HG02970 (cell line): ENCODE data around the gene SESTD1.
"Not testable (repeated sequence)": the region's sequence is repeated elsewhere in the genome, so short reads cannot be mapped to it uniquely, and the experiment has no call there.

Experiments used
- ATAC-seq: cut with Tn5 transposase; IDR thresholded peaks from one replicate; pipeline ENCODE4 v1.9.1; 2021; ENCODE audit warnings: mild to moderate bottlenecking, moderate library complexity, moderate number of reproducible peaks; ENCODE audit not compliant: unreplicated experiment, low FRiP score

Gene SESTD1

DNA sequence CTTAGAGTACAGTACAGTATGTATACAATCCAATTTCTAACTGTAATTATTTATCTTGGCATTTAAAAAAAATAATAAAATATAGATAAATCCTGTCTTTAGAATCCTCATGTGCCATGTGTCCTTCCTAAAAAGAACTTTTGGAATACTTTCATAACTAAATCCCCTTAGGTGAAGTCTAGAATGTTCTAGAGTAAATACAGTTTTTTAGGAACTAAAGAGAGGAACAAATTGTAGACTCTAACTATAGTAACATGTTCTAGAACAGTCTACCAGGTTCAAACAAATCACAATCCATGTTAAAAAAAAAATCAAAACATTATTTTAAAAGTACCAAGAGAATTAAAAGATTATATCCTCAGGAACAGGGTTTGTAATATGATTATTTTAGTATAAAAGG is 134.1 kb downstream of the SESTD1 start:
- ATAC-seq: no peak

DNA sequence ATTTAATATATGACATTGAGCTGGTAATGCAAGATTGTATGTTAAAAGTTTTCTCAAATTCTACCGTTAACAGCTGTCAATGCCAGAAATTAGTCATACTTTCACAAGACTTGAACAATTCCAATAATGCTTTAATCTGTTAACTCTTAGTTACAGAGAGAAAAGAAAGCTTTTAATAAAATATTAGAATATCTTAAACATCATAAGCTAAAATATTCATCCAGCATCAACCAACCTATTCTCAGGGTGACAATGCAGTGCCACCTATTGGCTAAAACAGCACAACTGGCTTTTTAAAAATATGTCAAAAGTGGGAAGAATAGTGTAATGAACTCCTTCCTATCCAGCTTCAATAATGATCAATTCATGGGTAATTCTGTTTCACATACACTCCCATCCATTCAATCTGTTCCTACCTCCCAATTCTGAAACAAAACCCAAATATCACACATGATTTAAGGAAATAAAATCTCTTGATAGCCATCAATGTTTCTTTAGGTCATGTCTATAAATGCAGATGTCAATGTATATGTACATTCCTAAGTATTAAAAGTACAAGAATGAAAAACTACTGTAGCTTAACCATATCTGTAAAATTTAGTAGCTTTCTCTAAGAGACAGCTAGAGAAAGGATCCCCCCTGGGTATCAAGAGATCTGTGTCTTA is 134.9 kb downstream of the SESTD1 start:
- ATAC-seq: no peak

DNA sequence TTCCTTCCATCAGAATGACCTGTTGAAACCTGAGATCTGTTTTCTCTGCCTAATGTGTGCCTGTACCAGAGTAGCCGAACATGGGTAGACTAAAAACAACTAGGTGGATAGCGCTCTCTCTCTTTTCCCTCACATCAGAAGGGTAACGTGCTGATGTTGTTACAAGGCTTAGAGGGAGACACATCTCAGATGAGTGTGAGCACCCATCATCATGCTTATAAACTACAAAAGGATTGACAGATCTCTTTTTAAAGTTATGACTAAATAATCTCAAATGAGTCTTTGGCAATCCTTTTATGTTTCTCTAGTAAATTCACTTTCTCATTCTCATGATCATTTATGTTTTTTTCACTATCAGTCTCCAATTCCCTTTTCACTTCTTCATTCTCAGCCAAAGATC is 139.2 kb downstream of the SESTD1 start:
- no peak for ATAC-seq

GRCh38 chr2:179124282-179124681 is 140.3 kb downstream of the SESTD1 start:
- no peak for ATAC-seq

DNA sequence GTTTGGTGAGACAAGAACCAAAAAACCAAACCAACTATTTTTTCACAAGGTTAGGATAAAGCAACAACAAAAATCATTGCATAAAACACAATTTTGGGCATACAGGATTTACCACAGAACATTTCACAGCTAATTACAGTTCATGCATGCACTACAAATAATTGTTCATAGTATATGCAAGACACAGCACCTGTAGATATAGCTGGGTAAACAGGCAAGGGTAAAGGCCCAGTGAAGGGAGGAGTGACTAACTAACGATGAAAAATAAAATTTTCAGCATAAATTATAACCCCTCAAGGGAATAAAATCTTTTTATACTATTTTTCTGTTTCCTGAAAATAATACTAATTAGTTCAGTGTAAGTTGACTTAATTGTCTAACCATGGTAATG is 141.4 kb downstream of the SESTD1 start:
- no peak for ATAC-seq

- no peak for ATAC-seq
Observed at GRCh38 chr2:179107737-179108136, 156.9 kb downstream of the SESTD1 start.

GRCh38 chr2:179106676-179107428 is 157.8 kb downstream of the SESTD1 start:
- ATAC-seq: peak; percentile 77

DNA sequence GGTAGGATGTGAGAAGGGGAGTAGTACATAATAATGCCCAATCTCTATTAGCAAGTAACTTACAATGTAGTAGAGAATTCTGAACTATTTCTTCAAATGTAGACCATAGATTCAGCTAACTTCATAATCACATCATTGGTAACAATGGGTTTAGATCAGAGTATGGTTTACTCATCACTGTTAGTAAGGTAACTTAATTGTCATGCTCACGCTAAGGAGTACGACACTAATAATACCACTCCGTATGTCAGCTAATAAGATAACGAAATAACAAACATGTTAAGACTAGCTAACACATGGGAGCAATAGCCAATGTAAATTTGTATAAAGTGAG is 158.3 kb downstream of the SESTD1 start:
- no peak for ATAC-seq

DNA sequence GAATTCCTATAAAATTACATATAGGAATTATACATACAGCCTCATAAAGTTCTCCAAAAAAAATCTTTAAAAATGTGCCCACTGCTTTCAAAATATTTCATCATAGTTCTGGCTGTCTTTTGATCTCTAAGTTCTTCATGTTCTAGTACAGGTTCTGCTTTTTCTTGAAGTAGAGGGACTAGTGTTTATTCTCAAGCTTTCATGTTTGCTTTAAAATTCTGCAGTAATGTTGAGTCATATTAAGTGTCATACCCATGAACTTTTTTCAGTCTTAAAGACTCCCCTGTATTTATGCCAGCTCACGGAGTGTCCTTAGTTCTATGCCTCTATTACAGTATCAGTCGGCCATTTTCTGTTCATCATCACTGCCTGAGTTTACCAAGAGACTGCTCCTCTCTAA is 159.9 kb downstream of the SESTD1 start:
- ATAC-seq: no peak

DNA sequence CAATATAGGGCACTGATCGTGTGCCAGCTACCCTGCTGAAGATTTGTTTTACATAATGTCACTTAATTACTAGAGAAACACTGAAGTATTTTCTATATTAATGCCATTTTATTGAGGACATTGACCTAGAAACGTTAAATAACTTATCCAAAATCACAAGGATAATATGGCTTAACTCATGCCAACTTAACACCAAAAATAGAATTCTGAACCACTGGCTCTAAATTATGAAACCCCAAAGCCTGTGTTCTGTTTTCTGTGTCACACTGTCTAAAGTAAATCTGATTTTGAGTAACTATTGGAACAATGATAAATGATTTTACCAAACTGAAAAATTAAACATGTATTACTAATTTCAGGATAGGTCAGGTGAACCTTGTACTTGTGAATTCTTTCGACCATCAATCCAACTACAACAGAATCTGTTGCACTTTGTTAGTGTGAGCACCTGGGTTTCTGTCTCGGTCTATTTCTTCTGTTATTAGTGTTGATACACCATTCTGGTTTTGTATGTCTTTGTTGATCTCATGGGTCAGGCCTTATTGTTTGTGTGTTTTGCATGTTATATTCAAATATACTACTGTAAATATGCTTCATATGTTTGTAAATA is 166.4 kb downstream of the SESTD1 start:
- no peak for ATAC-seq

- no peak for ATAC-seq
Observed at GRCh38 chr2:179097131-179097530, 167.5 kb downstream of the SESTD1 start.

- peak; percentile 96 for ATAC-seq
Observed at GRCh38 chr2:179096090-179096489, 168.5 kb downstream of the SESTD1 start.

- ATAC-seq: not testable (repeated sequence)
Observed at GRCh38 chr2:179092912-179093311, 171.7 kb downstream of the SESTD1 start.

DNA sequence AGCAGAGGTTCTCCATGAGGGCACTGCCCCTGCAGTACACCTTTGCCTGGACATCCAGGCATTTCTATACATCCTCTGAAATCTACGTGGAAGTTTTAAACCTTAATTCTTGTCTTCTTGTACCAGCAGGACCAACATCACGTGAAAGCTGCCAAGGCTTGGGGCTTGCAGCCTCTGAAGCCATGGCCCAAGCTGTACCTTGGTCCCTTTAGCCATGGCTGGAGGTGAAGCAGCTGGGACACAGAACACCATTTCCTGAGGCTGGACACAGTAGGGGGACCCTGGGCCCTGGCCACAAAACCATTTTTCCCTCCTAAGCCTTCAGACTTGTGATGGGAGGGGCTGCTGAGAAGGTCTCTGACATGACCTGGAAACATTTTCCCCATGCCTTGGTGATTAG is 181.9 kb downstream of the SESTD1 start:
- no peak for ATAC-seq

- ATAC-seq: no peak
Observed at GRCh38 chr2:179081954-179082353, 182.7 kb downstream of the SESTD1 start.

DNA sequence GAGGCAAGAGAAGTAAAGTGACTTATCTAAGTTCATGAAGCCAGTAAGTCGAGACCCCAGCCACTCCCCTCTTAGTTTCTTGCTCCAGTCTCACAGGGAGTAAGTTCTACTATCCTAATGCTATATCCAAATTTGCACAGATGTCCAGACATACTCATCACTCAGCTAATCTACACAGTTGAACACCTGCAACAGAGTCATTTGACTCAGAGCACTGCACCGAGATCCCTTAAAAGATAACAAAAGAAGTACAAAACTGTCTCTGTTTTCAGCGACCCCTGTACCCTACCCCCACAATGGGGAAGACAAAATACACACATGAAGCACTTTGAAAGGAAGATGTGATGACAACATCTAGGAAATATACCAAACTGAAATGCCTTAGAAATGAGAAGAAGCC is 192.1 kb downstream of the SESTD1 start:
- ATAC-seq: no peak

DNA sequence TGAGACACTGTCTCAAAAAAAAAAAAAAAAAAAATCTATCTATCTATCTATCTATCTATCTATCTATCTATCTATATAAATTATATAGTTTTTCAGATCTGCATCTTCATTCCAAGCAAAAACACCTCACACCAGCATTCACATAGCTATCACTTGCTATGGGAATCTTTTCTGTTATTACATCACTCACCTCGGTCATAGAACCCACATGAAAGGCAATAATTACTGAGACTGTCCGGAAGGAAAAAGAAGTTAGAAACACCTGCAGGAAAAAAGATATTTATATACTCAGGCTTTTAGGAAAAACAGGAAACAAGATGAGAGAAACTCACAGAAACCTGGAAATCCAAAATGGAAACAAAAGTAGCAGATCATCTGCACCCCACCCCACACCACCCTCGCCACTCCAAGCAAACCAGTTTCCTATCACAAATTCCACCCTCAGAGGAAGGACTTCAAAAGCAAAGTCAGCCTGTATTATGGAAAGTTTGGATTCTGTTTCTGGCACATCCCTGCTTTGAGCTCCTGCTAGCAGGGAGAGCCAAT is 192.7 kb downstream of the SESTD1 start:
- no peak for ATAC-seq

GRCh38 chr2:179070895-179071294 is 193.7 kb downstream of the SESTD1 start:
- no peak for ATAC-seq

DNA sequence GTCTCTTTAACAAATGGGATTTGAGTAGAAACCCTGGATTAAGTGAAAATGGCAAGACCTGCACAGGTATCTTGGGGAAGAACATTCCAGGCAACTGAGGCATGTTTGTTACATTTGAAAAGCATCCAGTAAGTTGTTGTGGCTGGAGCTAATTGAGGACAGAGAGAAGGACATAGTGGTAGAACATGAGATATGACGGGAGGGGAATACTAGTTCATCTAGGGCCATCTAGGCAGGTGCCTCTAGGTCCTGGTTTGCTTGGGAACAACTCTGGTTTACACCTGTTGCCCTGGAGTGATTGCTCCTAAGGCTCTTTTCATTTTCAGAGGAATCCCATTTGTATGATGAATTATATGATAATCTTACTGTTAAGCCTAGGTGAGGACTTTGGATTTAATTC is 194.9 kb downstream of the SESTD1 start:
- ATAC-seq: no peak

- no peak for ATAC-seq
Observed at GRCh38 chr2:179068991-179069643, 195.5 kb downstream of the SESTD1 start.

DNA sequence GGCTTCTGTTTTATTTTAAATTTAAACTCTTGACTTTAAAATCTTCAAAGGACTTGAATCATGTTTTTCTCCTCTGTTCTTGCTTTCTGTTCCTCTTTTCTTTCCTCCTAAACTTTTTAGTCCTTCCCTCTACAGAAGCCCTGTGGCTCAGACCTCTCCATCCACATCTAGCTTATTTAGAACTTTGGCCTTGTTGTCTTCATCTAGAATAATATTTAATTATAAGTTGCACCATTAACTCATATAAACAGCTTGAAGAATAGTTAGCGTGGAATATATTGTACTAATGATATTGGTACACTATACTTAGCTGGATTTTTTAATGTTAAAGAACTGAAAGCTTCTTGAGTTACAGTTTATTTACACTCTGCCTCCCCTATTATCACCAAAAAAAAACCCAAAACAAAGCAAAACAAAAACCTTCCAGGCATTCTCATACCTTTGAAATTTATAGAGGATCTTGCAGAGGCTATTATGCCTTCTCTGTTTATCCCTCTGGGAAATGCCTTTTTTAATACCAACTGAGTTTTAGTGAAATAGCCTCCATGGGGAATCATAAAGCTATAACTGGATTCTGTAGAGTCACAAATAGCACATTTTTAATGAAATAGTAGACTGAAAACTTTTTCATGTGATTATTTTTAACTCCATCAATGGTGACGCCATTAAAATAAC is 205.5 kb downstream of the SESTD1 start:
- ATAC-seq: no peak
